HG02759 (cell line): ENCODE data around the gene LOXL3.
A peak's percentile ranks its signal among the peaks of the same experiment; 100 is the strongest.

Experiments
- ATAC-seq: cut with Tn5 transposase; IDR thresholded peaks from one replicate; pipeline ENCODE4 v1.9.1; 2021; ENCODE audit warnings: mild to moderate bottlenecking, moderate library complexity; ENCODE audit not compliant: unreplicated experiment

The LOXL3 gene

GRCh38 chr2:74552914-74553811 is 579 bp downstream of the LOXL3 start:
- no peak for ATAC-seq

- ATAC-seq, result no peak
Observed at GRCh38 chr2:74551942-74552913, 1.5 kb downstream of the LOXL3 start.

GRCh38 chr2:74551530-74551929 is 2.2 kb downstream of the LOXL3 start:
- no peak for ATAC-seq

GRCh38 chr2:74550231-74550630 is 3.5 kb downstream of the LOXL3 start:
- ATAC-seq, result no peak

- ATAC-seq, result peak; percentile 44
Observed at GRCh38 chr2:74548900-74549826, 4.6 kb downstream of the LOXL3 start.

- ATAC-seq, result no peak
Observed at GRCh38 chr2:74548285-74548899, 5.3 kb downstream of the LOXL3 start.

GRCh38 chr2:74546004-74546403 is 7.7 kb downstream of the LOXL3 start:
- ATAC-seq, result no peak

- no peak for ATAC-seq
Observed at GRCh38 chr2:74544634-74545033, 9.1 kb downstream of the LOXL3 start.

GRCh38 chr2:74542978-74543377 is 10.8 kb downstream of the LOXL3 start:
- no peak for ATAC-seq

- no peak for ATAC-seq
Observed at GRCh38 chr2:74540291-74540690, 13.5 kb downstream of the LOXL3 start.

- ATAC-seq, result peak; percentile 51
Observed at GRCh38 chr2:74538881-74539339, 14.8 kb downstream of the LOXL3 start.

GRCh38 chr2:74537140-74537539 is 16.6 kb downstream of the LOXL3 start:
- ATAC-seq, result no peak

- no peak for ATAC-seq
Observed at GRCh38 chr2:74536166-74536950, 17.4 kb downstream of the LOXL3 start.

GRCh38 chr2:74535440-74535965 is 18.2 kb downstream of the LOXL3 start:
- no peak for ATAC-seq

- ATAC-seq, result no peak
Observed at GRCh38 chr2:74534411-74534810, 19.3 kb downstream of the LOXL3 start.

- no peak for ATAC-seq
Observed at GRCh38 chr2:74533464-74533863, 20.3 kb downstream of the LOXL3 start.

- ATAC-seq, result no peak
Observed at GRCh38 chr2:74532222-74532621, 21.5 kb downstream of the LOXL3 start.

- ATAC-seq, result no peak
Observed at GRCh38 chr2:74531666-74532065, 22.1 kb downstream of the LOXL3 start.
